GM12891 (cell line): ENCODE measurements around the gene ATG7.
"Not testable (repeated sequence)": the region's sequence is repeated elsewhere in the genome, so short reads cannot be mapped to it uniquely, and the experiment has no call there.

Experiments used
- DNase-seq: peaks from one replicate; pipeline ENCODE4 v3.0.0; 2011; ENCODE audit warnings: low spot score; ENCODE audit not compliant: insufficient read length
- FAIRE-seq: peaks from 2 replicates; lab custom pipeline; 2011; peaks lifted over from hg19 to GRCh38; lab: Jason Lieb, UNC
- PAX5 ChIP-seq: IDR thresholded peaks from 2 replicates; pipeline ENCODE4 v1.6.1; 2011; ENCODE audit warnings: low read length, moderate library complexity, mild to moderate bottlenecking; ENCODE audit not compliant: insufficient read depth, severe bottlenecking
- POLR2A ChIP-seq: IDR thresholded peaks from 2 replicates; pipeline ENCODE4 v1.6.1; 2011; ENCODE audit warnings: low read depth, low read length, control low read depth
- POLR2AphosphoS5 ChIP-seq: IDR thresholded peaks from 2 replicates; pipeline ENCODE4 v1.6.1; 2011; ENCODE audit warnings: low read depth, low read length, control low read depth
- POU2F2 ChIP-seq: IDR thresholded peaks from 2 replicates; pipeline ENCODE4 v1.6.1; 2011; ENCODE audit warnings: low read depth, mild to moderate bottlenecking, control low read depth, low read length, moderate library complexity
- SPI1 ChIP-seq: IDR thresholded peaks from 2 replicates; pipeline ENCODE4 v1.6.1; 2011; ENCODE audit warnings: low read depth, low read length, control low read depth
- TAF1 ChIP-seq: IDR thresholded peaks from 2 replicates; pipeline ENCODE4 v1.6.1; 2011; ENCODE audit warnings: low read depth, low read length, control low read depth

ATG7 gene

DNA sequence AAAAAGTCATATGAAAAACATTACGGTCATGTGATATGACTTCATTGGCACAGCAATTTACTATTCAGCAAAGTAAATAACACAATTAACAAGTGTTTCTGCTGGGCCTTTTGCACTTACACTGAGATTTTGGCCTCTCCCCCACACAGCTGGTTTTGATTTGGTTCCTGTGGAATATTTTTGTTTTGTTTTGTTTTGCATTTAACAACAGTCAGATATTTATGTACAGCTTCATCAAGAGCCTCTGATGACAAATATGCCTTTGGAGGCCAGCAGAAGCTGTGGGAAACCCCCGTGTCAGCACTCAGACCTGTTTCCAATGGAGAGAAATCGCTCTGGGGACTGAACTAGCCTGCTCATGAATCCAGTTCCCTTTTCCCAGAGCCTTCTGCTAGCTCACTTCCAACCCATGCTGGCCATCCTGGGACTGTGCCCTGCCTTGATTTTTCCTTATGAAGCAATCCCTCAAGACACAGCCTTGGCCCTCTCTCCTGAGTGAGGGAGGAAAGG is 161.9 kb downstream of the ATG7 start:
- FAIRE-seq (no peak), DNase-seq (no peak)
- TF ChIP-seq PAX5 (no peak), POLR2AphosphoS5 (no peak), SPI1 (no peak), POU2F2 (no peak), POLR2A (no peak), TAF1 (no peak)

- DNase-seq = no peak
- TF ChIP-seq POLR2A (no peak), PAX5 (no peak), POU2F2 (no peak), SPI1 (no peak), POLR2AphosphoS5 (no peak), TAF1 (no peak)
- FAIRE-seq = no peak
Measured at GRCh38 chr3:11434563-11435096, 162.4 kb downstream of the ATG7 start.

DNA sequence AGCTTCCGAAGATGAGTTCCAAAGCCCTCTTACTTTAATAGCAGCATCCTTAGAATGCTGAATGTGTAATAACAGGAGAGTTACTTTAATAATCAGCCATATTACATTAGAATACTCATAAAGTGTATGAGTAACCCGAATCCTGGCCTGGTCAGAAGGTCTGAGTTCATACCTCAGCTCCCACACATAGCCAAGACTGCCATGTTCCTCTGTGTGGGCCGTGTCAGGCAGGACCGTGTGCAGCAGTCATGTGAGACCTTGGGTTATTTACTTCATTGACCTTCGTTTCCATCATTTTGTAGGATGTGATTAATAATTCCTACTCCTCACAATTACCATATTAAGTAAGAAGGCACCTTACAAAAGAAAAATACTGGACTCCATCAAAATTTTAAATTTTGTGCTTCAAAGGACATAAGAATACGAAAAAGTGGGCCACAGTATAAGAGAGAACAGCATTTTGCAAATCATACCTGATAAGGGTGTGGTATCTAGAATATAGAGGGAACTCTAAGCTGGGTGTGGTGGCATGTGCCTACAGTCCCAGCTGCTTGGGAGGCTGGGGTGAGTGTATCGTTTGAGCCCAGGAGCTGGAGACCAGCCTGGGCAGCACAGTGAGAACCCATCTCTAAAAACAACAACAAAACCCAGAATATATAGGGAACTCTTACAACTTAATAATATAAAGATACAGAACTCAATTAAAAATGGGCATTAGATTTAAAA is 163.4 kb downstream of the ATG7 start:
- no peak for FAIRE-seq
- TF ChIP-seq PAX5 (no peak), TAF1 (no peak), SPI1 (no peak), POLR2AphosphoS5 (no peak), POLR2A (no peak), POU2F2 (no peak)

DNA sequence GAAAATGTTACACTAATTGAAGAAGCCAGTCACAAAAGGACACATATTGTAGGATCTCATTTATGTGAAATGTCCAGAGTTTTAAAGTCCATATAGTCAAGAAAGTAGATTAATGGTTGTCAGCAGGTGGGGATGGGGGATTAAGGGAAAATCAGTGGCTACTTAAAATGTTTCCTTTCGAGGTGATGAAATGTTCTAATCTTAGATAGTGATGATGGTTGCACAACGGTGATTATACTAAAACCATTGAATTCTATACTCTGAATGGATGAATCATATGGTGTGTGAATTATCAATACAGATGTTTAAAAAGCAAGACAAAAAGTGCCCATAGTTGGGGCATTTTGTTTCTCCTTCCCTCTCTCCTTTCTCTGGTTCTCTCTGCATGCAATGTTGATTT is 164.6 kb downstream of the ATG7 start:
- DNase-seq = no peak
- FAIRE-seq = no peak
- TF ChIP-seq POU2F2 (no peak), POLR2A (no peak), SPI1 (no peak), TAF1 (no peak), PAX5 (no peak), POLR2AphosphoS5 (no peak)

More for the DNA sequence above, 163.4 kb downstream of the ATG7 start:
- no peak for DNase-seq

DNA sequence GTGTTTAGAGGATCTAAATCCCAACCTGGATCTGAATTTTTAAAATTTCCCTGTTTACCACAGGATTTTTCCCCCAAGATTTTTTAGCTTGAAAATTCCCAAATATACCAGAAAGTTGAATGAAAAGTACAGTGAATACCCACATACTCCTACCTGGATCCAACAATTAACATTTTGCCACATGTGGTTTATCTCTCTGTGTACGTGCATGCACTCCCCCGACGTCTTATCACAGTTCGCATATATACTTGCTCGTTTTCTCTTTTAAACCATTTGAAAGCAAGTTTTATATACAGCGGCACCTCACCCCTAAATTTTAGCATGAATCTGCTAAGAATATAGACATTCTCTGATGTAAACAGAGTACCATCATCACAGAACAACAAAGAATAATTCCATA is 165.3 kb downstream of the ATG7 start:
- TF ChIP-seq POLR2A (no peak), POLR2AphosphoS5 (no peak), SPI1 (no peak), TAF1 (no peak), POU2F2 (no peak), PAX5 (no peak)
- no peak for FAIRE-seq
- DNase-seq = no peak

DNA sequence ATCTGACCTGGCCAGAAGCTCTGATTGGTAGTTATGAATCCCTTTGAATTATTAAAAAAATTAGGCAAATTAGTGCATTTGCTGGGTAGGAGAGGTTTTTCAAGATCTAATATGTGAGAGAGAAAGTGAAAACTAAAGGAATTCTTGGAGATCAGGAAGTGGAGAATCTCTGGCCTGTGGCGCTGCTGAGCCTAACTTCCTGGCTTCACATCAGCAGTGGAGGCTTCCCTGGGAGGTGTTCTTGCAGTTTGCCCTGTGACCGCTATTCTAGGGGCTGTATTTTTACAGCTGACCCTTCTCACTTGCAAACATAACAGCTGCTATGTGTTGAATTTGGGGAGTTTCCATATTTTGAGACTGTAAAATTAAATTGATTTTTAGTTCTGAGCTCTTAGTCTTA is 166.4 kb downstream of the ATG7 start:
- no peak for FAIRE-seq
- no peak for TF ChIP-seq POLR2AphosphoS5
- DNase-seq = no peak

DNA sequence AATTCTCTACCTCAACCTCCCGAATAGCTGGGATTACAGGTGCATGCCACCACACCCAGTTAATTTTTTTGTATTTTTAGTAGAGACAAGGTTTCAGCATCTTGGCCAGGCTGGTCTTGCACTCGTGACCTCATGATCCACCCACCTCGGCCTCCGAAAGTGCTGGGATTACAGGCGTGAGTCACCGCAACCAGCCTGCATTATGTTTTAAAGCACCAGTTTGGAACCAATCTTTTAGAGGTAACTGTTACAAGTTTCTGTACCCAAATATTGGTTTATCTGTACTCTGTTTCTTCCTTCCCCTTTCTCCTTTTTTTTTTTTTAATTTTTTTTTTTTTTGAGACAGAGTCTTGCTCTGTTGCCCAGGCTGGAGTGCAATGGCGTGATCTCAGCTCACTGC is 169.1 kb downstream of the ATG7 start:
- not testable (repeated sequence) for DNase-seq, FAIRE-seq

DNA sequence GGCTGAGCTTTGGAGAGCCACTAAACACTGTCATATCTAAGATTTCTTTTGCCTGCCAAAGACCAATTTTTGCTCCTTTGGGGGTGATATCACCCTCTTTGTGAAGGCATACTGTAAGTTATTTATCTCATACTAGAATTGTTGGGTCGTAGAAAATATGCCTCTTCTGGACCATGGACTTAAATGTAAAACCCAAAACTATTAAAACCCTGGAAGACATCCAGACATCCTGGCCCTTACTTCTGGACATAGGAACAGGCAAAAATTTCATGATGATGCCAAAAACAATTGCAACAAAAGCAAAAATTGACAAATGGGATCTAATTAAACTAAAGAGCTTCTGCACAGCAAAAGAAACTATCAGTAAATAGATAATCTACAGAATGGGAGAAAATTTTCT is 172.2 kb downstream of the ATG7 start:
- DNase-seq = no peak
- no peak for FAIRE-seq
- no peak for TF ChIP-seq POU2F2
- no peak for TF ChIP-seq POLR2A

GRCh38 chr3:11445193-11445592 is 173.0 kb downstream of the ATG7 start:
- FAIRE-seq, DNase-seq: not testable (repeated sequence)

GRCh38 chr3:11445883-11446282 is 173.7 kb downstream of the ATG7 start:
- no peak for DNase-seq
- TF ChIP-seq POLR2AphosphoS5 (no peak), PAX5 (no peak), SPI1 (no peak), POLR2A (no peak), TAF1 (no peak), POU2F2 (no peak)
- FAIRE-seq = no peak
